DOHH2 (cell line): ENCODE data around the gene SPNS1.

Source experiments
- CTCF ChIP-seq: fragments of 200-600 bp; sonication (generic); IDR thresholded peaks from one replicate; pipeline ENCODE4 v1.5.1; 2014; ENCODE audit warnings: antibody characterized with exemption, mild to moderate bottlenecking, low read depth, low read length; ENCODE audit not compliant: poor library complexity, severe bottlenecking
- EZH2phosphoT487 ChIP-seq: fragments of 200-600 bp; sonication (generic); IDR thresholded peaks from 2 replicates; pipeline ENCODE4 v1.6.1; 2017; ENCODE audit warnings: borderline replicate concordance, mild to moderate bottlenecking, antibody characterized with exemption, low read length, moderate library complexity, mixed read lengths

GRCh38 chr16:28984619-28985135 lies 10.1 kb downstream of the SPNS1 start, which contains the start of gene LAT:
- no peak for TF ChIP-seq CTCF
- TF ChIP-seq EZH2phosphoT487 = no peak
